Retina (tissue), 1 donor: ENCODE measurements around the gene PEBP1.

ENCODE experiments used
- DNase-seq: peaks from one replicate; pipeline ENCODE4 v3.0.0-alpha.2; 2016

Gene PEBP1

DNA sequence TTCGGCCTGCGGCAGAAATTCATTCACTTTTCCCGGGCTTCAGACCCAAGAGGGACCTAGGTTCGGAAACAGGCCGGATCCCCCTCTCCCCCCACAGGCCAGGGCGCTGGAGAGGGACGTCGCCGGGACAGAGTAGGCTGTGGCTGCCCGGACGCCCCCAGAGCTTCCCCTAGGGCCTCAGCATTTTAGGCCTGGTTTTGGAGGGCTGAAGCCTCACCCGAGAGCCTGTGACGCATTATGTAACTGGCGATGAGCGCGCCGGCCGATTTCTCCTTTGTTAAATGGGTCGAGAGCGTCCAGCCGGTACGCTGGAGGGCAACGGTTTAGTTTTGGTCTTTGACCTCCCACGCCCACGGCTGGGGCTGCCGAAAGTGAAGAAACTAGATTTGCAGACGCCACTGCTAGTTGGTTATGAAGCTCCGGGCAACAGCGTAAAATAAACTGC, 657 bp downstream of the PEBP1 start:
- no peak for DNase-seq

DNA sequence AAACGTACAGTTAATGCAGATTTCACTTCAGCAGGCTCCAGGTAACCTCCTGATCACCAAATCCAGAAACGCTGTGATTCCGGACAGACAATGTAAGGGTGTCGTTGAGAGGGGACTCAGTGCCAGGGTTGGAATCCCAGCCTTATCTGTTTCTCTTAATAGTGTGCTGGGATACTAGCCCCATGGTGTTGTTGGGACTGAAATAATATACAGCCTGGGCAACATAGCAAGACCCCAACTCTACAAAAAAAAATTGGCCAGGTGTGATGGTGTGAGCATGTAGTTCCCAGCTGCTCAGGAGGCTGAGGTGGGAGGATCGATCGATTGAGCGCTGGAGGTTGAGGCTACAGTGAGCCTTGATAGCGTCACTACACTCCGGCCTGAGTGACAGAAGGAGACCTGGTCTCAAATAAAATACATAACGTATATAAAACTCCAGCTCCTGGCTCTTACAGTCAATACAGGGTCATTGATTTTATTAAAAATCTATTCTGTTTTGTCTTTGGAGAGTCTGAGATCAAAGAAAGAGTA, 1.3 kb downstream of the PEBP1 start:
- no peak for DNase-seq

DNA sequence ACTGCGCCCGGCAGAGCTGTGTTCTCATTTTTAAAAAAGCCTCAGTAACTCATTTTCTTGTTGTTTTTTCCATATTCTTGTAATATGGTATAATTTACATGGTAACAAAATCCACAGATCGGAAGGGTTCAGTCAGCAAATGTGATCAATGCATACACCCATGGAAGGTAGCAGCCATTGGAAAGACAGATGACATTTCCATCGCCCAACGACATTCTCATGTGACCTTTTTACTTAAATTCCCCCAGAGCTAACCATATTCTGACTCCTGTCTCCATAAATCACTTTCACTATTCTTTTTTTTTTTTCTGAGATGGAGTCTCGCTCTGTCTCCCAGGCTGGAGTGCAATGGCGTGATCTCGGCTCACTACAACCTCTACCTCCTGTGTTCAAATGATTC, 4.9 kb downstream of the PEBP1 start:
- no peak for DNase-seq

DNA sequence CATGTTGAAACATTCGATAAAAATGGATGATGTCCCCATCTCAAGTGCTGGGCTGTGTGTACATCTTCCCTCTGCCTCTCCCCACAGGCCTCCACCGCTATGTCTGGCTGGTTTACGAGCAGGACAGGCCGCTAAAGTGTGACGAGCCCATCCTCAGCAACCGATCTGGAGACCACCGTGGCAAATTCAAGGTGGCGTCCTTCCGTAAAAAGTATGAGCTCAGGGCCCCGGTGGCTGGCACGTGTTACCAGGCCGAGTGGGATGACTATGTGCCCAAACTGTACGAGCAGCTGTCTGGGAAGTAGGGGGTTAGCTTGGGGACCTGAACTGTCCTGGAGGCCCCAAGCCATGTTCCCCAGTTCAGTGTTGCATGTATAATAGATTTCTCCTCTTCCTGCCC, 8.6 kb downstream of the PEBP1 start:
- no peak for DNase-seq

DNA sequence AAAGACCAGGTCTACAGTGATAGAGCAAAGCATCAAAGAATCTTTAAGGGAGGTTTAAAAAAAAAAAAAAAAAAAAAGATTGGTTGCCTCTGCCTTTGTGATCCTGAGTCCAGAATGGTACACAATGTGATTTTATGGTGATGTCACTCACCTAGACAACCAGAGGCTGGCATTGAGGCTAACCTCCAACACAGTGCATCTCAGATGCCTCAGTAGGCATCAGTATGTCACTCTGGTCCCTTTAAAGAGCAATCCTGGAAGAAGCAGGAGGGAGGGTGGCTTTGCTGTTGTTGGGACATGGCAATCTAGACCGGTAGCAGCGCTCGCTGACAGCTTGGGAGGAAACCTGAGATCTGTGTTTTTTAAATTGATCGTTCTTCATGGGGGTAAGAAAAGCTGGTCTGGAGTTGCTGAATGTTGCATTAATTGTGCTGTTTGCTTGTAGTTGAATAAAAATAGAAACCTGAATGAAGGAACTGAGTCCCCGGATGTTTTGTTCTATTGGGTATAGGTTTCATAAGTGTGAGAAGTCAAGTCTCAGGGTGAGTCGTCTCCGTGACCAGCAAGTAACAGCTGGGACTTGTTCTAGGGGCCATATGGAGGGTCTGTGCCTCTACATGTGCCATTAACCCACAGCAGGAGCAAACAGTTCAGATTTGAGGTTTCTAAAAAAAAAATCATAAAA, 9.3 kb downstream of the PEBP1 start:
- DNase-seq = no peak

DNA sequence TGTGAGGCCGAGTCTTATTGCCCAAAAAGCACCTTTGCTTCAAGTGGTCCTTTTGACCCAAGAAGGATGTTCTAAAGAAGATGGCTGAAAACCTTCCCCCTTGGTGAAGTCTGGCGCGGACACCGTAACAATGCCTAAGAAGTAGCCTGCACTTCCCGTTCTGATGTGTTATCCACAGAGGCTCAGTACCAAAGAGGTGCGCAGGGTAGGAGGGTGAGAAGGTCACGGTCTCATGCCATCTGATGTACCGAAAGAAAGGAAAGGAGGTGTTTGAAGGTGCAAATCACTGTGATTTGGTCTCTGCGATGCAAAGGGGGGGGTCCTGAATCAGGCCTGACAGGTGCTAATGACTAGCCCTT, 9.9 kb downstream of the PEBP1 start:
- DNase-seq = no peak

DNA sequence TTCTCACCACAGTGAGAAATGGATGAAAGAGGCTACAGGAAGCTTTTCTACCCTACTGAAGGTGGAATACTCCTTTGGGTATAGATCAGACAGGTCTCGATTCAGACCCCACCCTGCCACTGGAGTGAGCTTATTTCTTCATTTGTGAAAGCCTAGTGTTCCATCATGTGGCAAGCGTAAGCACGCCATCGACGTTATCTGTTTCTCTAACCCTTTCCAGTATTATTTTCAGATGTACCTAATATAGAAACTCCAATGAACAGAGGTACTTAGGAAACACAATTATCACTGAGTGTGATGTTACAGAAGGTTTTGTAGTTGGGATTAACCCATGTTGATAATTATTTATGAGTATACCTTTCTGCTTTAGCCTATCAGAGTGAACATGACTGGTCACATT, 12.4 kb downstream of the PEBP1 start:
- no peak for DNase-seq

DNA sequence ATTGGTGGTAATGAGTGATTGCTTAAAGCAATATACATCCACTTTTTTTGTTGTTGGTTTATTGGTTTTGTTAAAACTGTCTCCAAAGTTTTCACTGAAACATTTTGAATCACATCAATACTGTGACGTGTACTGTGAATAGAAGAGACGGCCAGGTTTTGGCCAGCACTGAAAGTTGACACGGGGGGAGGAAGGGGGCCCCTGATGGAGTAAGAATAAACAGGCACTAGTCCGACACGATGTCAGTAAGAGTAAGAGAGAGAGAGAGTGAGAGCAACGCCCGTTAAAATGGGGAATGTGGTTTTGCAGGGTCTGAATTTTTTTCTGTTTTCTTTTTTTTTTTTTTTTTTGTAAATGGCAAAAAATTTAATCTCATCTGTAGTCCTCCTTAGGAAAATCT, 14.7 kb downstream of the PEBP1 start:
- no peak for DNase-seq

DNA sequence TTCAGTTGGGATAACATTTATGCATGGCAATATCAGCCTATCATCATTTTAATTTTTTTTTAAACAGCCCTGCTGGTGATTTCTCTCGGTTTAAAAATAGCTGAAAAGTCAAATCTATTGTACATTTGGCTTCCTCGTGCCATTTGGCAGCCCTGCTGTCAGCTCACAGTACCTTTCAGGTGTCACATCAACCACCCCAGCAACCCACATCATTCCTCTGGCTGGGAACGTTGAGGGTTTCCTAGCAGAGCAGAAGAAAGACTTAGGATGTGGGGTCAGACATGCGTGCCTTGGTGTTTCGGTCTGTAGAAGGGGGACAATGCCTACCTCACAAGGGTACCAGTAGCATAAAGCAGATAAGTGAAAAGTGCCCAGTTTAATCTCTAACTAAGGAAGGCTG, 15.8 kb downstream of the PEBP1 start:
- no peak for DNase-seq

DNA sequence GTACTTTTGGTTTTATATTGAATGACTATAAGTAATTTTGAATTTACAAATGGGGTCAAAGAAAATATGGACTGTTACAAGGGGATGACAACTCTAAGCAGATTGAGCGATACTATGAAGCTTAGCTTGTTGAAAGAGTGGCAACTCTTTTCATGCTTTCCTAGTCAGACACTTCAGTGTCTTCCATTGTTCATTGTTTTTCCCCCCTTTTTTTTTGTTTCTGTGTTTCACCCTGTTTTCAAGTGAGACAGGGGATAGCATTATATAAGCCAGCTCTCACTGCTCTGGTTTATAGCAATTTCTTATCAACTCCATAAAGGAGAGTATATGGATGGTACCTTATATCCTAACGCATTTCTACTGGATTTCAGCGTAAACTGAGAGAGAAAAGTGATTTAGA, 24.6 kb downstream of the PEBP1 start:
- DNase-seq = no peak

DNA sequence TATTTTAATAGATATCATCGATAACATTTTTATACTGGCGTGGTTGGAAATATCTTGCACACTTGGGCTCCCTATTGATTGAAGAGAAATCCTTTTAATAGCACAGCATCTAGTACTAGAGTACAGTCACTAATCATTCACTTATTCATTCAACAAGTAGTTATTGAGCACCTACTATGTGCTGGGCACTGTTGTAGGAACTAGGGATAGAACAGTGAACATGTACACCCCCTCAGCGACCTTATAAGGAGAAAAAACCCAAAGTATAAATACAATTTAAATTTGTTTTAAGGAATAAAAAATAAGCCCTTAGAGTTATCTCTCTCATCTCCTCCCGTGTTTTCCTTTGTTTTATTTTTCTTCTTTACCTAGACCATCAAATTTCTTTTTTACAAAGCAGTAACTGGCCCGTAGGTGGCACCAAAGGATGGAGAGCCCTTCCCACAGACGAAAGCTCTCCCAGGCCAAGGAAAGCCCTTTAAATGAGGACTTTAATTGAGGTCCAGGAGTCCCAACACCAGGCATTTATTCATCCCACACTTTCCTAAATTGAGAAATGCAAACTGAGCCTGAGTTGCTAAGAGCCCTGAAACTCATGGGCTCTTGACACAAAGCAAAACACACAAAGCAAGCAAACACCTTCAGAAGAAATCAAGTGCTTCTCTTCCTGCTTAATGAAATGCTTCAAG, 29.0 kb downstream of the PEBP1 start:
- DNase-seq = peak; percentile 20

DNA sequence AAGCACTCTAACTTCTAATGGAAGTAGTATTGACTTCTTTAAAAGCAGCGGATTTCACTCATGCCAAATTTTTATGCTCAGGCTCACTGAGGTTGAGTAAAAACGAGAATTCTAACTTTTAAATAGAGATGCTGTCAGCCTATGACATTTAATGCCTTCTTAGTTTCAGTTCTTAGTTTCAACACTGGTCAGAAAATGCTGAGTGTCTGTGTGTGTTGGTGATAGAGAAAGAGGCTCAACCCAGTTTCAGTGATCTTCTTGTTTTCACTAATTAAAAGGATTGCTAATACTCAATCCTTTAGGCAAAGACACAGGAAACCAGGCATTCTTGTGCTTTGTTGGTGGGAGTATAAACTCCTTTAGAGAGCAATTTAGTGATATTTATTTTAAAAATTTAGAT, 31.0 kb downstream of the PEBP1 start:
- no peak for DNase-seq

DNA sequence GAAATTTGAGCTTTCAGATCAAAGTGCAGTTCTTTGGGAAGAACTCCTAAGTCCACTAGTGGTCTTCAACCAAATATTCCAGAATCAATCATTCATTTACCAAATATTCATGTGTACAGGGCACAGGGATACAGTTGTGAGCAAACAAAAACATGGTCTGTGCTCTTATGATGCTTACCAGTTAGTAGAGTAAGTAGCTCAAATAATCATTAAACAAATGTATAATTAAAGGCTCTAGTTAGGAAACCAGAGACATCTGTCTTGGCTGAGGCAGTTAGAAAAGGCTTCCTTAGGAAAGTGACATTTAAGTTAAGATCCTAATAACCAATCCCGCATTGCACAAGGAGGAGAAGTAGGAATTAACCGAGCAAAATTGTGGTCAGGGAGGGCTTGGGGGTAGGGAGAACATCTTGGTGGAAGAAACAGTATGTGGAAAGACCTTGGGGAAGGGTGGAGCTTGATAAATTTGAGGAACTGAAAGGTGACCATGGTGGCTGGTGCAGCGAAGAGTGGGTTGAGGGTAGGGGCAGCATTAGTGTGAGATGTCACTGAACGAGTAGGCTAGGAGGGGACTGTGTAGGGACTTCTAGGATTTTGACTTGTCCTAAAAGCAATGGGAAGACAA, 40.0 kb downstream of the PEBP1 start:
- DNase-seq = no peak

DNA sequence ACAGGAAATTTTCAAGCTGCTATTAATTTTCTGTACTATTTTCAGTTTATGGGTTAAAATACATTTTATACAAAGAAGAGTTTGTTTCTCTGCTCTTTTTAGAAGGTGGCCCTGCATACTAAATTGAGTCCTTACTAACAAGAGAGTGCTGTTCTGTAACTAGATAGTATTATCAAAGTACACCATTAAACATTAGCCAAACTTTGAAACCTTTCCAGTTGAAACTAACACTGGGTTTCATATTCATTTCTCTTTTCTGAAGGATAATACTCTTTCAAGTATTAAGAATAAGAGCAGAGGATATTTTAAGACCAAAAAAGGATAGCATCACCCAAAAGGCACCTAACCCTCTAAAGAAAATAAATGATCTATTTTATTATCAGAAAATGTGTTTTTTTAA, 47.2 kb downstream of the PEBP1 start:
- DNase-seq = no peak

DNA sequence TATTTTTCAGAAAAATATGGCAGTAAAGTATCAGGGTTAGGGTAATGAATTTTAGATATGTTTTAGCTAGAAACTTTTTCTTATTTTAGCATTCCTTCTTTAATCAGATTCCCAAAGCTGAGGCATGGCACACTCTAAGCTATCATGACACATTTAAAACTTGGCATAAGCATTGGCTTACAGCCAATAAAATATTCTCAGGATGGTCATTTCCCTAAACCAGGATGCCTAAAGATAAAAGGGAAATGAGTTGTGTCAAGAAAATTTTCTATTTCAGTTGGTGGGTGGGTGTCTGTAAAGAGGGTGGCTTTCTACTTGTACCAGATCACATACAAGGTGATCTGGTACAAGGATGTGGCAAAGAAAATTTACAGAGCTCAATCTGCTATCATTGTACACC, 47.8 kb downstream of the PEBP1 start:
- no peak for DNase-seq

DNA sequence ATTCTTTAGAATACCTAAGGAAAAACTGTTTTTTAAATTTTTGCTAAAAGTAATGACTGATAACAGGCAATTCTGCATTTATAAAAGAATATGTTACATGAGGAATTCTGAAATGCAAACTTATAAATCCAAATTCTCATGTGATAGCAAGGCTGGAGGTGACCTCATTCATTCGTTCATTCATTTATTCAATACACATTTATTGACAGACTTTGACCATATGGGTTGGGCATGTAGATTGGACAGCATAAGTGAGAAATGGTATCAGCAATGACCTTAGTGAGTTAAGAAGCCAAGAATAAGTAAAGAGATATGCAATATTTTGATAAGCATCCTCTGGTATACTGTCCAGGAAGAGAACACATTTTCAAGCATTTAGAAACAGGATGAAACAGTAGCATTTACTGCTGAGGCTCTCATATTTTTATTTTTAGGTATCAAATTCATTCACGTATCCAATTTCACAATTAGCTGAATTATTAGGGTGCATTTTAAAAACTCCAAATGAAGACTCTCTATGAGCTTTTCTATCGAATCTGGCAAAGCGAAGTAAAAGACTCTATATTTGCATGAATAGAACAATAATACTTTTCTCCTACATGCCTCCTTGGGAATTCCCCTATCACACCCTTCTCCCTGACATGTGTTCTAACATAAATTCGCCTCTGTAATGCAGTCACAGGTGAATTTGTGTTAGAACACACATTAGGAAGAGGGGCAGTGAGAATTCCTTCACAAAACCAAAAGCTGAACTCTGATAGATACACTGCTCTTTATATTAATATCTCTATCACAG, 49.9 kb downstream of the PEBP1 start:
- no peak for DNase-seq

DNA sequence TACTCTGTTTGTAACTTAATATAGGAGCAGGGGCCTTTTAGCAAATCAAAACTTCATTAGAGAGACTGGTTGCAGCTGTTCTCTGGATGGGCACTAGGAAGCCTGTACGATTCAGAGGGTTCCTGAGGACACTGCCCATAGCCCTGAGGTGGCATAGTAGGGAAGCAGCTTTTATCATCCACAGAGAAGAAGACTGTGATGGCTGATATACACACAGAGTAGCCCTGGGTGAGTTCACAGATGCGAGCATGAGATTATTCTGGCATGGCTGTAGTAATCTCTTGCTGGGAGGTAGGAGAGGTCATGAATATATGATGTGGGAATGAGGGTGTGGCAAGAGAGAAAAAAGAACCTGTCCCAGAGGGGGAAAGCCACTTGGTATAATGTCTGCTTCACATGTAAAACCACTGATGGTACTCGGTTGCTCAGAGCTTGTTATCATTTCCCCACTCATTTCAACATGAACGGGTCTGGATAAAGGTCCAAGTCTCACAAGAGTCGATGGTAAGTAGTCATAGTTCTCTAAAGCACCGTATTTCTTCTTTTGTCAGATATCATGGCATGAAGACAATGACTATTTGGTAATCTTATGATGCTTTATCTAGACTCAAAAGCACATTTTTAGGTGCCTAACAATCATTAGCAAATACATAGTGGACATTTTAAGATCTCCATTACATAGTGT, 52.0 kb downstream of the PEBP1 start:
- DNase-seq = peak; percentile 45

DNA sequence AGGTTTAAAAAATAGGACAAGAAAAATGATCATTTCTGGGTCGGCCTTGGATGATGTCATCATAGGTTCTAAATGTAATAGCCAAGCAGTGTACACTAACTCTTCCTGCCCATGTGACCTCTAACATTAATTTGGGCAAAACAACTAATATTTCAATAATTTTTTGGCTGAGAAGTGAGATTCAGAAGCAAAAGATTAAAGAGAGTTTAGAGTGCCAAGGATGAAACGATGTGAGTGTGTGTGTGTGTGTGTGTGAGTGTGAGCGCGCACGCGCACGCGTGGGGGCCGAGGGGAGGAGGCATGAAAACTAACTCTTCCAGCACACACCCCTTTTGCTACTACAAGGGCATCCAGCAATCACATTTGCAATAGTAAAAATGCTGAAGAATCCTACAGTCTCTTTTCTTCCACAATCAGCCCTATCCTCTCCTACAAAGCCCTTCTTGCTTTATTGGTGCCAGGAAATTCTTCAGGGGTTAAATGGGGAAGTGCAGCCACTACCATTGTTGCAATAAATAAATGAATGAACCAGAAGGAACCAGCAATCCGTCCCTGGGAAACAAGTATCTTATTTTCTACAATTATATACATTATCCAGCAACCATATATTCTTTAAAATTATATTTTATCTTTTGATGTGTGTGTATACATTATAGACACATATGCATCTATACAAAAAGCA, 52.9 kb downstream of the PEBP1 start:
- DNase-seq = peak; percentile 68

DNA sequence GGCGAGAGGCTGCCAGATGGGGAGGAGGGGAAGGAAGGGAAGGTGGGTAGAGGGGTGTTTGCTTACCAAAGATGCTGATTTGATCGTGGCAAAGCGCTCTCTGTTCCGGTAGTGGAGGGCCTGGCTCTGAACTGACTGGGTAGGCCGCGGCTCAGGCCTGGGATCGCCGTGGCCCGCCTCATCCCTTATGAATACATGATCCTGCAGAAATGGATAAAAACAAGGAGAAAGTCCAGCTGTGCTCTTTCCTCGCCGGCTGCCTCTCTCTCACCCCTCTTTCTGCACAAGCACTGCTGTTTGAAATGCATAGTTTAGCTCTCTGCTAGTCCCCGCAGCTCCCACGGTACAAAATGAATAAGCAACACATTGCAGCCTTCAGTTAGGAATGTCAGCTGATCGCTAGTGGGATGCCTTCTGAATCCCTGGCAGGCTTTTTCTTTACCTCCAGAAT, 53.8 kb downstream of the PEBP1 start:
- peak; percentile 84 for DNase-seq

DNA sequence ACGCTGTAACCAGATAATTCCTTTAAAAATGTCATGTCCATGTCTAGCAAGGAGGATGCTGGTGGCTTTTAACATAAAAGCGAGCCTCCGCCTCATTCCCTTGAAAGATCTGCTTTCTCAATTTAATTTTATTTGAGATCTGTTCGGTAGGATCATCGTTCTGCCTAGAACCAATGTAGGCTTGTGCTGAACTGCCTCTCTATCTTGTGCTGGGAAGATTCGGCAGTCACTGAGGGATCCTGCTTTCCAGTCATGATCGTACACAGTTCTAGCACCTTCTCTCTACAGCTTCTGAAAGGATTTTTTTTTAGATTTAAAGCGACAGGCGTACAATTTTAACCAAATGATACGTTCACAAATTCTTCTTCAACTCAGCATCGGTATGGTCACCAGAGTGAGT, 54.3 kb downstream of the PEBP1 start:
- DNase-seq = no peak

DNA sequence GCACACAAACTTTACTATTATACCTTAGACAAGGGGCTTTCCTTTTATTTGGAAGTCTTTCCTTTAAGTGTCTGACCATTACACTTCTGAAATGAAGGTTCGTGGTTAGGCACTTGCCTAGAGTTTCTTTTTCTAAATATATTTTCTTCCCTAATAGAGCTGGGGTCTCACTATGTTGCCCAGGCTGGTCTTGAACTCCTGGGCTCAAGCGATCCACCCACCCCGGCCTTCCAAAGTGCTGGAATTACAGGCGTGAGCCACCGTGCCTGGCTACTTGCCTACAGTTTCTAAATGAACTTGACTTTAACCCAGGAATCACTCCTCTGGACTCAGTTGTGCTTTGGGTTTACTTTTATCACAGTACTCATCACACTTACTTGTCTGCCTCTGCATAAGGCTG, 57.6 kb downstream of the PEBP1 start:
- no peak for DNase-seq

DNA sequence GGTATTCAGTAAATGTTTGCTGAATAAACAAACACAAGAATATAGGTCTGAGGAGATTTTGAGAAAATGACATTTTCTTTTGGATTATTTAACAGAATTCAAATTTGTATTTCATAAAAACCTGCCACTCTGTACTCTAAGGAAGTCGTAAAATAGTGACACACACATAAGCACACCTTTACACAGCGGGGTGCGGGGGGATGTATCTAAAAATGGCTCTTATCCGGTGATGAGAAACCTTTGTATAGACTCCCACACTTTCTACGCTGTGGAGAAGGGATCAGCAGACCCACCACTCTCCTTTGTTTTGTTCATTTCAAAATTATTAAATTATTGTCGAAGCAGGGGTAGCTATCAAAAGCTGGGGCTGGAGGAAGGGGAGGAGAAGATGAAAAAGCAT, 58.0 kb downstream of the PEBP1 start:
- no peak for DNase-seq
